Measurements from ENCODE around the gene TOR4A.
"Not testable (repeated sequence)": the region's sequence is repeated elsewhere in the genome, so short reads cannot be mapped to it uniquely, and the experiment has no call there.

The TOR4A gene

DNA sequence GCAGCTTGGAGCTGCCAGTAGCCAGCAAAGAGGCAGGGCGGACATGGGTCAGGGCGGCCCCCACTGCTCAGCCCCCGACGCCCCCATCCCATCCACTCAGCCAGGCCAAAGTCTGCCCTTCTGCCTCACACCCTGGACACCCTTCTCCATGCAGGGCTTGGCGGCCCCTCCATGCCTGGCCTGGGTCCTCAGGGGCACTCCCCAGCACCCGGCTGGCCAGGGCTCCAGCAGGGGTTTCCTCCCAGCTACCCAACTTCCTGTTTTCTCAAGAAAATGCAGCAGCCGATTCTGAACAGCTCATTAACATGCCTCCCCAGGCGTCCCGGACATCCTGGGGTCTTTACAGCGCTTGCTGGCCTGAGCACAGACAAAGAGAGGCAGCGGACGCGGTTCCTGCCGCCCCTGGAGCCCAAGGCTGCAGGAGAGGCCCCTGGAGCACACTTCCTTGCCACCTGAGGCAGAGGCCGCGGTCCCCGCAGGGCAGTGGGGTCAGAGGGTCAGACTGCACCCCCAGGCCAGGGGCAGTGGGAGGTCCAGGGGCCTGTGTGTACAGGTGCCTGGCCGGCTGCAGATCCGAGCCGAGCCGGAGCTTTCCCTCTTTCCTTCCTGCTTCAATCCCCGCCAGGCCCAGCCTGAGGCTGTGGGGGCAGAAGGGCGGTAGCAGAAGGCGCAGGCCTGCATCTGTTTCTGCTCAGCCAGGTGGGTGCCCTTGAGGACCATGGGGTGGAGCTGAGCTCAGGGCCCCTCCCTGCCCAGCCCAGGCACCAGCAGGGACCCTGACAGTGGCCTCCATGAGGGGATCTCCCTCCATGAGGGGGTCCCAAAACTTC is 43.2 kb downstream of the TOR4A start:
- DNase-seq = no peak

DNA sequence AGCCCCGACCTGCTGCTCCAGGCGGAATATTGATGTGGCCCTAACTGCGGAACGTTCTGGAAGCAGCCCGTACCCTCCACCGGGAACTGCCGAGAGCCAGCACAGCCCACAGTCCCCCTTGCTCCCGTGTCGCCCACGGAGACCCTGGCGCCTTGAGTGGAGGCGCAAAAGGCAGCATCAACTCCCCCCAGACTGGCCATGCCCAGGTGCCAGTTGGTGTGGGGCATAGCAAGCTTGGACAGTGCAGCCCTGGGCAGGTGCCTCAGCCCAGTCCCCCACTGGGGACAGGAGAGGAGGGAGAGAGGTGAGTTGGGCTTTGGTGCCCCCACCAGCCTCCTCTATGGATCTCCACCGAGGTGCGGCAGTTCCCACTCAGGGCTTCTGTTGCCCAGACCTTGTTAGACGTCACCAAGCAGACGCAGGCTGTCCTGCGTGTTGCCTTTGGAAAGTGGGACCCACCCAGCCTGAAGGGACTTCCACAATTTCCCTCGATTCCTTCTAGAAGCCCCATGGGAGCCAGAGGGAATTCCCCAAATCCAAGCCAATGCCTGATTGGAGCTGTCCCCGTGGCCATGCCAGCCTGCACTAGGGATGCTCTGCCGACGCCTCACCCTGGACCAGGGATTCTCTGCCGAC is 44.3 kb downstream of the TOR4A start:
- DNase-seq = no peak

- no peak for DNase-seq
Observed at GRCh38 chr9:137323531-137324331, 46.2 kb downstream of the TOR4A start.

DNA sequence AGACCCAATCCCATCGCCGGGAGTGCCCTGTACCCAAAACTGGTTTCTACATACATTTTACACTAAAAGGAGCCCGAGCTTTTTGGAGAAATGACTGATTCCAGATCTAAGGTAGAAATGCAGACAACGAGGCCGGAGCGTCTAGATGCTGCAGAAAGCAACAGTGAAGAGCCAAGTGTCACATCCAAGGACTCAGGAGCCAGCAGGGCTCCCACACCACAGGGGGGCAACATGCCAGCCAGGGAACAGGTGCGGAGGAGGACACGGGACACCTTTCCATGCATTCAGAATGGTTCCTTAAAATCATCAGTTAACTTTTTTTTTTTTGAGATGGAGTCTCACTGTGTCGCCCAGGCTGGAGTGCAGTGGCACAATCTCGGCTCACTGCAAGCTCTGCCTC is 47.6 kb downstream of the TOR4A start:
- DNase-seq = no peak

- no peak for DNase-seq
Observed at GRCh38 chr9:137325799-137326198, 48.3 kb downstream of the TOR4A start.

GRCh38 chr9:137326445-137327065 is 49.0 kb downstream of the TOR4A start:
- no peak for DNase-seq

DNA sequence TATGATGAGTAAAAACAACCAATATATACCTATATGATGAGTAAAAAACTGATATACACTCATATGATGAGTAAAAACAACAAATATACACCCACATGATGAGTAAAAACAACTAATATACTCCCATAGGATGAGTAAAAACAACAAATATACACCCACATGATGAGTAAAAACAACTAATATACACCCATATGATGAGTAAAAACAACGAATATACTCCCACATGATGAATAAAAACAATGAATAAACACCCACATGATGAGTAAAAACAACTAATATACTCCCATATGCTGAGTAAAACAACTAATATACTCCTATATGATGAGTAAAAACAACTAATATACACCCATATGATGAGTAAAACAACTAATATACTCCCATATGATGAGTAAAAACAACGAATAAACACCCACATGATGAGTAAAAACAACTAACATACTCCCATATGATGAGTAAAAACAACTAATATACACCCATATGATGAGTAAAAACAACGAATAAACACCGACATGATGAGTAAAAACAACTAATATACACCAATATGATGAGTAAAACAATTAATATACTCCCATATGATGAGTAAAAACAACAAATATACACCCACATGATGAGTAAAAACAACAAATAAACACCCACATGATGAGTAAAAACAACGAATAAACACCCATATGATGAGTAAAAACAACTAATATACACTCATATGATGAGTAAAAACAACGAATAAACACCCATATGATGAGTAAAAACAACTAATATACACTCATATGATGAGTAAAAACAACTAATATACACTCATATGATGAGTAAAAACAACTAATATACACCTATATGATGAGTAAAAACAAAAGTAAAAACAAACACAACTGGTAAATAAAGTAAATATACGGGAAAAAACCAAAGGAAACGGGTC is 50.4 kb downstream of the TOR4A start:
- not testable (repeated sequence) for DNase-seq

DNA sequence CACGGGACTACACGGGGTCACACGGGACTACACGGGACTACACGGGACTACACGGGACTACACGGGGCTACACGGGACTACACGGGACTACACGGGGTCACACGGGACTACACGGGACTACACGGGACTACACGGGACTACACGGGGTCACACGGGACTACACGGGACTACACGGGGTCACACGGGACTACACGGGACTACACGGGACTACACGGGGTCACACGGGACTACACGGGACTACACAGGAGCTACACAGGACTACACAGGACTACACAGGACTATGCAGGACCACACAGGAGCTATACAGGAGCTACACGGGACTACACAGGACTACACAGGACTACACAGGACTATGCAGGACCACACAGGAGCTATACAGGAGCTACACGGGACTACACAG is 52.1 kb downstream of the TOR4A start:
- DNase-seq = not testable (repeated sequence)

- no peak for DNase-seq
Observed at GRCh38 chr9:137330689-137331088, 53.2 kb downstream of the TOR4A start.

DNA sequence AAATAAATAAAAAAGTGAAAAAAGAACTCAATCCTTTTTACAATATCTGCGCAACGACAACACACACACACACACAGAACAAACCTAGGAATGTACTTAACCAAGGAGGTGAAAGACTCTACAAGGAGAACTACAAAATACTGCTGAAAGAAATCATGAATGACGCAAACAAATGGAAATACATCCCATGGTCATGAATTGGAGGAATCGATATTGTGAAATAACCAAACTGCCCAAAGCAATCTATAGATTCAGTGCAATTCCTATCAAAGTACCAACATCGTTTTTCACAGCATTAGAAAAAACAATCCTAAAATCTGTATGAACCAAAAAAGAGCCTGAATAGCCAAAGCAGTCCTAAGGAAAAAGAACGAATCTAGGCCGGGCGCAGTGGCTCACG is 54.4 kb downstream of the TOR4A start:
- no peak for DNase-seq
